Head of caudate nucleus (tissue), 42 donors: ENCODE data around the gene RPS19.
"Not testable (repeated sequence)": the region's sequence is repeated elsewhere in the genome, so short reads cannot be mapped to it uniquely, and the experiment has no call there.

Source experiments
- DNase-seq, 42 donors: peaks; one replicate each; pipeline versions ENCODE4 v3.0.0 to v3.0.0-alpha.2; 2020 to 2021; ENCODE audit warnings: mixed read lengths in 7 of 42
- intact Hi-C: fragments of 100-400 bp; cut with DNase I; formaldehyde crosslinking; loops from one replicate; pipeline ENCODE4 v1.15.0; 2022

The RPS19 gene

DNA sequence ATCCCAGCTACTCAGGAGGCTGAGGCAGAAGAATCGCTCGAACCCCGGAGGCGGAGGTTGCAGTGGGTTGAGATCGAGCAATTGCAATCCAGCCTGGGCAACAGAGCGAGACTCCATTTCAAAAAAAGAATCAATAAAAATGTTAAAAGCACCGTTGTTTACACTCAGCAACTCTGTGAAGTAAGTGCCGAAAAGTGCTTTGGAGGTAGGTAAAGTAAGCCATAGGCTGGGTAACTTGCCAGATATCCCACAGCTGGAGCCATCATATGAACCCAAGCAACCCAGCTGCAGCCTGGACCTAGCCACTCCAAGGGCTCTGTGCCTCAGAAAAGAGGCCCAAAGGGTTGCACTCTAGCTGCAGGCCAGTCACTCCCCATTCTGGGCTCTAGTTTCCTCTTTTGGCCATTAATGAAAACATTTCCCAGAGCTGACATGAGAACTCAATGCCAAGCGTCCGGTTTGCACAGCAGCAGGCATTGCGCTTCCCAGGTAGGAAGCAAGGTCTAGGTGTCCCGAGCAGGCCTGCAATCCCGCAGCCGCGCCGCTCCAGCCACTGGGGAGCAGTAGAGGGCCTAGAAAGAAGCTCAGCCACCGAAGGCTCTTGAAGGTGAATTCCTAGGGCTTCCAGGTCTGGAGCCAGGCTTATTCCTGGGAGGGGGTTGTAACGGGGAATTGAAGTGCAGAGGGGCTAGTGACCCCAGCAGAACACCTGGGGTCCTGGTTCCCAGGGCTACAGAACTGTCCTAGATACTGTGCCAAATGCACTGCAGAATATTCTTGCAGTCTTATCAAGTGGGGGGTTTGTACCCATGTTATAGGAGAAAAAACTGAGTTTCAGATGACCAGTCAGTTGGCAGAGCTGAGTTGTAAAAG, 13.0 kb downstream of the RPS19 start:
- DNase-seq: peak; percentile 41 to 83 (median 70)
- intact Hi-C loops: loop anchor here (10.0 kb wide), 1 partner anchor 62 kb away; no protein-coding TSS in a partner anchor

DNA sequence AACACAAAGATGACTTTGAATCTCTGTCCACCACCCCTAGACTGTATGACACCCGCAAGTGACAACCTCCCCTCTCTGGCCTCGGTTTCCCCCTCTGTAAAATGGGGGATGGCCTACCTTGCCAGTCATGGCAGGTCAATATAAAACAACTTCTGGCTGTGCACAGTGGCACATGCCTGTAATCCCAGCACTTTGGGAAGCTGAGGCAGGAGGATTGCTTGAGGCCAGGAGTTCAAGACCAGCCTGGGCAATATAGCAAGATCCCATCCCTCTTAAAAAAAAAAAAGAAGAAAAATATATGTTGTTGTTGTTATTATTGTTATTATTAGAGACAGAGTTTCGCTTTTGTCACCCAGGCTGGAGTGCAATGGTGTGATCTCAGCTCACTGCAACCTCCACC, 15.9 kb downstream of the RPS19 start:
- not testable (repeated sequence) for DNase-seq
- intact Hi-C loops: loop anchor here (10.0 kb wide), 1 partner anchor 59 kb away; no protein-coding TSS in a partner anchor

GRCh38 chr19:41876847-41877832, 17.1 kb downstream of the RPS19 start, which contains the start of gene CD79A:
CD79A (plus strand) TSS chr19:41877279; CDS start chr19:41877305, 26 bp downstream.
- DNase-seq: peak in 1 of 42 donors; percentile 31
- intact Hi-C loops: loop anchor here (10.0 kb wide), 1 partner anchor 58 kb away; no protein-coding TSS in a partner anchor

DNA sequence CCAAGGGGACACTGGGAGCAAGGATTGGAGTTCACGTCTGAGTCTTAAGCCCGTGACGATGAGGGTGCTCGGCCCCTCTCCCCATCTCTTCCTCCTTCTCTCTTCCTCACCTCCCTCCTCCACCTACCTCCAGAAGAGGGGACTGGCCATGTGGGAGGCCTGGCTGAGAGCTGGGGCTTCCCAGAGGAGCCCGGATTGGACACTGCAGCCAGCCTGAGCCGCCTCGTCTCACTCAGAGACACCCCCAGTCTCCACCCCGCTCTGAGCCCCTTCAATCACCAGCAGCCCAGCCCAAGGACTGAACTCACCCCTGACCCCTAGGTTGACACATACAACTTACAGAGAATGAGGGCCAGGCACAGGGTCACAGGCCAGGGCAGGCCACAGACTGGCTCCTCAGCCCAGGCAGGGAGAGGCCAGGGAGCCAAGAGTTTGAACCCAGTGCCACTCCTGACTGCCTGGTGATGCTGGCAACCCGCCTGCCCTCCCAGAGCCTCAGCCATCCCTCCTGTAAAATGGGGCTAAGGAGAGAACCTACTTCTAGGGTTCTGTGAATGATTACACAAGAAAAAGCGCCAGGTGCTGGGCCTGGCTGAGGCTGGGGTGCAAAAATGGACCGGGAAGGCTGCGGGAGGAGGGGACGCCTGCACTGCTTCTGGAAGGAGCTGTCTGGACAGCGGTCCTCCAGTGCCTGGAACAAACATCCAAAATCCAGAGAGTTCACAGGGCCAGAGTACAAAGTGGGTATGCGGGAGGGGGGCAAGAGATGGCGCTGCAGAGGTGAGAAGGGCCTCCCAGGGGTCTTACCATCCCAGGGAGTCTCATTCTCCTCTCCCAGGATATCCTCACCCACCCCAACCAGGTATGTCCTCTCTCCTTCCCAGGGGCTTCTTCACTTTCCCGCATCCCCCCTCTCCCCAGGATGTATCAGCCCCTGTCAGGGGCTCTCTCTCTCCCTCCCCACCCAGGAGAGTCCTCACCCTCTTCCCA, 18.2 kb downstream of the RPS19 start:
- intact Hi-C loops: loop anchor here (10.0 kb wide), 1 partner anchor 57 kb away; no protein-coding TSS in a partner anchor
- DNase-seq: no peak

DNA sequence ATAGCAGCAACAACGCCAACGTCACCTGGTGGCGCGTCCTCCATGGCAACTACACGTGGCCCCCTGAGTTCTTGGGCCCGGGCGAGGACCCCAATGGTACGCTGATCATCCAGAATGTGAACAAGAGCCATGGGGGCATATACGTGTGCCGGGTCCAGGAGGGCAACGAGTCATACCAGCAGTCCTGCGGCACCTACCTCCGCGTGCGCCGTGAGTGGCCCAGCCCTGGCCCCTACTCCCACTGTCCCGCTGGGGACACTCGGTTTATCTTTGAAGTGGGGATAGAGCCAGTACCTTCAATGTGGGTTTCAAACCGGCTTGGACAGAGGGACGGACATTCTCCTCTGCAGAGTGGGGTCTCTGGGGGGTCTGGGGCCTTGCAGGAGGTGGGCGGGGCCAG, 19.0 kb downstream of the RPS19 start:
- no peak for DNase-seq
- intact Hi-C loops: loop anchor here (10.0 kb wide), 1 partner anchor 56 kb away; no protein-coding TSS in a partner anchor

- DNase-seq: no peak
- intact Hi-C loops: loop anchor here (10.0 kb wide), 1 partner anchor 55 kb away; no protein-coding TSS in a partner anchor
Observed at GRCh38 chr19:41879670-41880328, 19.7 kb downstream of the RPS19 start.

DNA sequence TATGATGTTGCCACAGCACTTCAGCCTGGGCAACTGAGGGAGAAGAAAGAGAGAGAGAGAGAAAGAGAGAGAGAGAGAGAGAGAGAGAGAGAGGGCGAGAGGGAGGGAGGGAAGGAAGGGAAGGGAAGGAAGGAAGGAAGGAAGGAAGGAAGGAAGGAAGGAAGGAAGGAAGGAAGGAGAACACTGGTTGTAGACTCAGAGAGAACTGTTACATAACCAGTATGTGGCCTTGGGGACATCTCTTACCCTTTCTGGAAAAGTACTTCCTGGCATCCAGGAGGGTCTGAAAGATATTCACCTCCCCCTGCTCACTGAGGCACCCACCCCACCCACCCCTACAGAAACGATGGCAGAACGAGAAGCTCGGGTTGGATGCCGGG, 20.3 kb downstream of the RPS19 start:
- no peak for DNase-seq
- intact Hi-C loops: no loop called here

- intact Hi-C loops: no loop called here
Observed at GRCh38 chr19:41882568-41883462, 22.8 kb downstream of the RPS19 start, which contains the start of gene ARHGEF1. ARHGEF1 (plus strand) TSS chr19:41883184; CDS start chr19:41888083, 4,899 bp downstream.

GRCh38 chr19:41883463-41883820, 23.4 kb downstream of the RPS19 start:
- intact Hi-C loops: no loop called here
- DNase-seq: no peak

More at GRCh38 chr19:41882568-41883462, 22.8 kb downstream of the RPS19 start, which contains the start of gene ARHGEF1:
- DNase-seq: peak in 31 of 42 donors; percentile 17 to 75 (median 41)

- intact Hi-C loops: no loop called here
- peak; percentile 85 to 98 (median 95) for DNase-seq
Observed at GRCh38 chr19:41883821-41884733, 24.0 kb downstream of the RPS19 start.

- intact Hi-C loops: no loop called here
- DNase-seq: no peak
Observed at GRCh38 chr19:41886761-41887710, 27.0 kb downstream of the RPS19 start.

- DNase-seq: peak in 40 of 42 donors; percentile 19 to 78 (median 54)
- intact Hi-C loops: no loop called here
Observed at GRCh38 chr19:41887711-41888382, 27.8 kb downstream of the RPS19 start.

- intact Hi-C loops: no loop called here
- no peak for DNase-seq
Observed at GRCh38 chr19:41888926-41889325, 28.9 kb downstream of the RPS19 start.

DNA sequence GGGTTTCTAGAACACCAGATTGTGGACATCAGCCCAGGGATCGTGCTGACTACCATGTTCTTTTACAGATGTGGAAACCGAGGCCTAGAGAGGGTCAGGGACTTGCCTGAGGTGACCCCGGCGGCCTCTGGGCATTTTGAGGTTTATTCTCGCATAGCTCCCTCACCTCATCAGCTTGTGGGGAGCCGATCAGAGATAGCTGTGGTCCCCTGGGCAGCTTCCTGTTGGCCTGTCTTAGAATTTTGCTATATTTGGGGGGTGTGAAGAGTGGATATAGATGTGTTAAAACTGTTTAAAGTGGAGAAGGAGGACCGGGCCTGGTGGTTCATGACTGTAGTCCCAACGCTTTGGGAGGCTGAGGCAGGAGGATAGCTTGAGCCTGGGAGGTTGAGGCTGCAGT, 29.8 kb downstream of the RPS19 start:
- DNase-seq: no peak

More for the DNA sequence above, 29.8 kb downstream of the RPS19 start:
- intact Hi-C loops: no loop called here
